IPS-11a (cell line): ENCODE measurements around the gene RASA3.

ENCODE experiments used
- H3K4me3 ChIP-seq: one replicate; pipeline ENCODE4 v1.5.1; 2013; ENCODE audit warnings: low read depth, low read length, control low read depth

The RASA3 gene

DNA sequence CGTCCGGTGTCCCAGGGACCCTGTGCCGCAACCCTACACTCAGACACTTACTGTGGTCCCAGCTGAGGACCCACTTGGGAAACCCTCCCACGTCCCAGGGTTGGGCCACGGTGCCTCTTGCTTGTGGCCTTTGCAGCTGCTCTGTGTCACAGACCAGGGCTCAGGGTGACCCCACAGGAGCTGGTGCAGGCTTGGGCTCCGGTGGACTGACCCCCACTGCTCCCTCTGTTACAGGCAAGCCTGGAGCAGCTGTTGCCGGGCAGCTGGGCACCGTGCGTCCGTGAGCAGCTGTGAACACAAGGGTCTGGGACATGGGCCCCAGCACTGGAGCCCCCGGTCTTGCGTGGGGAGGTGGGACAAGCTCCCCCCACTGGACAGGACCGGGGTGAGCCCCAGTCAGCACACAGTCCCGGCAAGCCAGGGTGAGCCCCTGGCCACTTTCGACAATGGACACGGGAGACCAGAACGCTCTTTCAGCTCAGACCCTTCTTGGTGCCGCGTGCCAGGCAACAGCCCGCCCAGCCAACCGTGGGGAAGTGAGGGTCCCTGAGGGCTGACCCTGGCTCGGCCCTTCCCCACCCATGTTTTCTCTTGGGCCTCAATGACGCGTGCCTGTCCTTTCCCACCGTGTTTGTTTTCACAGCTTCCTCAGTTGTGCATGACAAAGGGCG, 92.8 kb downstream of the RASA3 start:
- H3K4me3 ChIP-seq = no peak overlapping the region

DNA sequence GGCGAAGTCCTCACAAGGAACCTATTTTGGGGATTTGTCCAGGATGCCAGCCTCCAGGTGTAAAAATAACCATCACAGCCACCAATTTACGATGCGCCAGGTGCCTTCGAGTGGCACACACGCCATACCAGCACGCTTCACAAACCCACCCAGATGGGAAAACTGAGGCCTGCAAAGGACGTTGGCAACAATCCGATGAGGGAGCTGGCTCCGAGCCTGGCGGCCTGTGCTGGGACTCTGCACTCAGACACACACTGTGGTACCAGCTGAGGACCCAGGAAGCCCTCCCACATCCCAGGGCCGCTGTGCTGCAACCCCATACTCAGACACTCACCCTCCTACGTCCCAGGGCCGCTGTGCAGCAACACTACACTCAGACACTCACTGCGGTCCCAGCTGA, 93.5 kb downstream of the RASA3 start:
- H3K4me3 ChIP-seq = no peak overlapping the region

DNA sequence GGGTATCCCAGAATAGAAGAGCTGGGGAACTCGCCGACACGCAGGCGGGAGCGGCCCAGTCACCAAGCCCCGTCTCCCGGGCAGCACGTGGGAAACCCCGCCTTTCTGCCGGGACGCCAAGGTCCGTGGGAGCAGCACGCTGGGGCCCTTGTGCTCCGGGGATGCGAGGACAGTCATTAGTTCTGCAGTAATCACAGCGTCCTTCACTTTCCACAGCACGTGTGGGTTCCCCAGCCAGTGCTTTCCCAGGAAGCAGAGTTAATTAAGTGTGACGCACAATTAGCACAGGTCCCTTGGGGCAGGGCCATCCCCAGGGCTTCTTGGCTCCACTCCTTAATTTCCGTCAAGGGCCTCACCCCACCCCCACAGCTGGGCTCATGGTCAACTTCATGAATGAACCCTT, 94.2 kb downstream of the RASA3 start:
- H3K4me3 ChIP-seq = no peak overlapping the region

DNA sequence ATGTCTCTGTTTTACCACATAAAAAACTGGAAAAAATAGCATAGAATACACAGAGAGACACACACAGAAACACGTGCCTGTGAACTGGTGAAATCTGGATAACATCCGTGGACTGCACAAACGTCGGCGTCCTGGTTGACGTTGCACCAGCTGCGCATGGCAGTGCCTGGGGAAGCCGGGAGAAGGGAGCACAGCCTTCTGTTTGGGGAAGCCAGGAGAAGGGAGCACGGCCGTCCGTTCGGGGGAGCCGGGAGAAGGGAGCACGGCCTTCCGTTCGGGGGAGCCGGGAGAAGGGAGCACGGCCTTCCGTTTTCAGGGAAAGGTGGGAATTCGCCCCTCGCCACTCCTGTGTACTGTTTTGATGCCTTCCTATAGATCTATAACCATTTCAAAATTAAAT, 94.7 kb downstream of the RASA3 start:
- H3K4me3 ChIP-seq = no peak overlapping the region

DNA sequence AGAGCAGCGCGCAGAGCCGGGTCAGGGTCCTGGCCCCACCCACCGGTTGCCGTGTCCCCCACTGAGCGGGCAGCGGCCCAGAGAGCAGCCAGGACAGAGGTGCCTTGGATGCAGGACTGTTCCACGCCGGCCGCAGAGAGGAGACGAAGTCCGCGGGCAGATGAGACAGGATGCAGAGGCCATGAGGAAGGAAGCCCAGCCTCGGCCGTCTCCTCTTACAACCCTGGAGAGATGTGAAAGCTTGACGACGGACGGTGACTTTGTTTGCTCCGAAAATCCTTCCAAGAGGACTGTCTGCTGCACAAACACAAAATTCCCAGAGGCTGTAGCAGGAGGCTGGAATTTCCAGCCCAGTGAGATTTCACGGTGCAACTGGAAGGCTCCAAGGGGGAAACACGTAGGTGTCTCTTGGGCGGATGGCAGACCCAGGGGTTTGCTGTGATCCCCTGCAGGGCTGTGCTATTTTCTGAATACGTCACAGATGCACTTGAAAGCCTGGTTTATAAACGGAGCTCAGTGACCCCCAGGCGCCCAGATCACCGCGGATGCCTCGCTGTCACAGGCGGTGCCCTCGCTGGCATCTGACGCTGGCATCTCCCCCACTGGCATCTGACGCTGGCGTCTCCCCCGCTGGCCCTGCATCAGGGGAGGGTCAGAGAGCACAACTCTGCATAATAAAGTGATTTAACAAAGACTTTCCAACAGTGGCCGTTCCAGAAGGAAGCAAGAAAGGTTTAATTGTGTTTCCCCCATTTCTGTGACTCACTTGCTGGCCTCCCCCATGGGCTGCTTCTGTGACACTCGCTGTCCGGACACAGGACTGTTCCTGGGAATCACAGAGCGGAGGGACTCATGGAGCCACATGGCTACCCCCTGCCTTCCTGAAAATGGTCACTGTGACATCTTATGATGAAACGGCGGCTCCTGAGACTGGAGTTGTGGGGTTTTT, 96.6 kb downstream of the RASA3 start:
- H3K4me3 ChIP-seq = no peak overlapping the region

DNA sequence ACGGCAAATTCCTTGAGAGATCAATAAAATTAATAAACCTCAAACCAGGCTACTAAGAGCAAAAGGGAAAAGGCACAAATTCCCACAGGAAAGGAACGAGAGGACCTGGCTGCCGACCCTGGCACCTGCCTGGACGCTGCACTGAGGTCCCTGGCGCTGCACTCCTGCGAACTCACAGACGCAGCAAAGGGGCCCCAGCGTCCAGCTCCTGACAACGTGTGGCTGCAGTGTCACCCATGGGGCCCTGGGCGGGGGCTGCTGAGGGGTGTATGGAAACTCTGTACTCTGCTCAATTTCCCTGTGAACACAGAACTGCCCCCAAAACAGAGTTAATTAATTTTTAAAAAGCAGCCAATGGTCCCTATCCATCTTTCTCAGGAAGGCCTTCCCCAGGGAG, 97.2 kb downstream of the RASA3 start:
- no peak overlapping the region for H3K4me3 ChIP-seq

DNA sequence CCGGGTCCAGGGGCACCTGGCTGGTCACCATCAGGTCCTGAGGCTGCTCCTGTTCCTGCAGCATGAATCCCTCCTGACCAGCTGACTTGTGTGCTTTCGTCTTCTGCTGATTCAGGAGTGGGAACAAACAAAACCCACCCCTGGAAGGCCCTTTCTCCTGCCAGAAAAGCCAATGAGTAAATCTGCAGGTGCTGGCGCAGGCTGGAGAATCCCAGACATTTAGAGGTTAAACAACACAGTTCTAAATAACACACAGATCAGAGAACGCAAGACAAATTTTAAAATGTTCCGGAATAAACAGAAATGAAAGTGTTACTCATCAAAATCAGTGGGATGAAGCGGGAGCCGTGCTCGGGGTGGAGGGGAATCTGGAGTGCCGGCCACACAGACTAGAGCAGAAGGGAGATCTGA, 97.9 kb downstream of the RASA3 start:
- H3K4me3 ChIP-seq = no peak overlapping the region

DNA sequence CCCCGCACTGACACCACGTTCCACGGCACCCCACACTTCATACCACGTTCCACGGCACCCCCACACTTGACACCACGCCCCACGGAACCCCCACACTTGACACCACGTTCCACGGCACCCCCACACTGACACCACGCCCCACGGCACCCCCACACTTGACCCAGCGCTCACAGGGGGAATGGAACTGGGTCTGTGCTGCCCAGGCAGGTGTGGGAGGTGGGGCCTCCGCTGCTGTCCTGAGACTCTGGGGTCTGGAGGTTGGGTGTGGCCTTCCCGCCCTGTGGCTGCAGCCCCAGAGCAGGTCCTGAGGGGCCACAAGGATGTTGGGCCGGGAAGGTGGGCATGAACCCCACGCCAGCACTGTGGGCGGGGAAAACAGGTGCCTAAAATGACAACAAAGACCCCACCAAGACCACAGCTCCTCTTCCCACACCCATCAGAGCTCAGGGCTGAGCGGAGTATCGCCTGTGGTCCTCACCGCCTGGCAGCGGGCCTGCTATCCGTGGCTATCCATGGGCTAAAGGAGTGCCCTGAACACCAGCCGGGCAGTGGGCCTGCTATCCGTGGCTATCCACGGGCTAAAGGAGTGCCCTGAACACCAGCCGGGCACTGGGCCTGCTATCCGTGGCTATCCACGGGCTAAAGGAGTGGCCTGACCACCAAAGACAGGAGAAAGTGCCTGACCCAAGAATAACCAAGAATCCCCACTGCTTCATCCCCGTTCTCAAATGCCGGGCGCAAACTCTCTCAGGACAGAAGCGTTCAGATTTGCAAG, 98.7 kb downstream of the RASA3 start:
- no peak overlapping the region for H3K4me3 ChIP-seq

DNA sequence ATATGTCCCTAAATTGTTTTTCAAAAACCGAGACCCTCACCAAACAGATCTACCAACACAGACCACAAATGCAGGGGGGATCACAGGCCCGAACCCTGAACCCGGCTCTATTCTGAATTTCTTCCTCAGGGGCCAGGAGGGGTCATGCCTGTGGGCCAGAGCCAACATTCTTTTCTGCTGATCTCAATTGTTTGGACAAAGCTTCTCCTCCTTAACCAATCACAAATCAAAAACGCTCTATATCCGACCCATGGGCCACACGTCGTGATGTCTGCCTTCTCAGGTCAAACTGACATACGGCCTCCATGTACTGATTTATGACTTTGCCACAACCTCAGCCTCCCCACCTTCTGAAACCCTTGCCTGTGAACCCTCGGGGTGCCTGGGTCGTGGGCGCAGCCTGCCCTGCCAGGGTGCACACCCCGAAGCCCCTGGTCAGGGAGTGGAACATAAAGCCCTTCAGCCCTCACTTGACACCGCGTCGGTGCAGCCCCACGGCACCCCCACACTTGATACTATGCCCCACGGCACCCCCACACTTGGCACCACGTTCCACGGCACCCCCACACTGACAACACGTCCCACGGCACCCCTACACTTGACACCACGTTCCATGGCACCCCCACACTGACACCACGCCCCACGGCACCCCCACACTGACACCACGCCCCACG, 100.2 kb downstream of the RASA3 start:
- H3K4me3 ChIP-seq = no peak overlapping the region

DNA sequence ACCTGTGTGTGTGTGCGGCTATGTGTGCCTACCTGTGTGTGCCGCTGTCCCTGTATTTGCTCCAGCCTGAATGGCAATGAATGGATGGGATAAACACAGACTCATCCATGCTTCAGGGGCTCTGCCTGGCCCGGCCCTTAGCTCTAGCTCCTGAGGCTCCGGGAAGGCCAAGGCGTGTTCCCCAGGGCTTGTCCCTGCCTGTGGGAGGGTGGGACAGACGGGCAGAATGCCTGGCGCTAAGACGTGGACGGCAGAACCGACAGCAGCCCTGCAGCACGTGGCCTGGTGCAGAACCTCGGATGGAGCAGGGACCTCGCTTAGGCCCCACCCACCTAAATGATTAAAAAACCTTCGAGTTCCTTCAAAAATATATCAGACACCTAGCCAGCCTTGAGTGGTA, 100.8 kb downstream of the RASA3 start:
- no peak overlapping the region for H3K4me3 ChIP-seq

DNA sequence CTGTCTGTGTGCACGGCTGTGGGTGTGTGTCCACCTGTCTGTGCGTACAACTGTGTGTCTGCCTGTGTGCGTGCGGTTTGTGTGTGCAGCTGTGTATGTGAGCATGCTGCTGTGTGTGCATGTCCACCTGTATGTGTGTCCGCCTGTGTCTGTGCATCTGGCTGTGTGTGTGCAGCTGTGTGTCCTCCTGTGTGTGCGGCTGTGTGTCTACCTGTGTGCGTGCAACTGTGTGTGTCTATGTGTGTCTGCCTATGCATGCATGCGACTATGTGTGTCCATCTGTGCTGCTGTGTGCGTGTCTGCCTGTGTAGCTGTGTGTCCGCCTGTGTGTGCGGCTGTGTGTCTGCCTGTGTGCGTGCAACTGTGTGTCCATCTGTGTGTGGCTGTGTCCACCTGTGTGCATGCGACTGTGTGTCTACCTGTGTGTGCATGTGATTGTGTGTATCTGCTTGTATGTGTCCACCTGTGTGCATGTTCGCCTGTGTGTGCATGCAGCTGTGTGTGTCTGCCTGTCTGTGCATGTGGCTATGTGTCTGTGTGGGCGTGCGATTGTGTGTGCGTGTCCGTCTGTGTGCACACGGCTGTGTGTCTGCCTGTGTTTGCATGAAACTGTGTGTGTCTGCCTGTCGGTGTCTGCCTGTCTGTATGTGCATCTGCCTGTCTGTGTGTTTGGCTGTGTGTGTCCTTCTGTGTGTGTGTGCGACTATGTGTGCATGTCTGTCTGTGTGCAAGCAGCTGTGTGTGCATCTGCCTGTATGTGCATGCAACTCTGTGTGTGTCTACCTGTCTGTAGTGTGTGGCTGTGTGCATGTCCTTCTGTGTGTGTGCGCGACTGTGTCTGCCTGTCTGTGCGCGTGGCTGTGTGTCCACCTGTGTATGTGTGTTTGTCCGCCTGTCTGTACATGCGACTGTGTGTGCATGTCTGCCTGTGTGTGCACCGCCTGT, 101.5 kb downstream of the RASA3 start:
- H3K4me3 ChIP-seq = no peak overlapping the region

DNA sequence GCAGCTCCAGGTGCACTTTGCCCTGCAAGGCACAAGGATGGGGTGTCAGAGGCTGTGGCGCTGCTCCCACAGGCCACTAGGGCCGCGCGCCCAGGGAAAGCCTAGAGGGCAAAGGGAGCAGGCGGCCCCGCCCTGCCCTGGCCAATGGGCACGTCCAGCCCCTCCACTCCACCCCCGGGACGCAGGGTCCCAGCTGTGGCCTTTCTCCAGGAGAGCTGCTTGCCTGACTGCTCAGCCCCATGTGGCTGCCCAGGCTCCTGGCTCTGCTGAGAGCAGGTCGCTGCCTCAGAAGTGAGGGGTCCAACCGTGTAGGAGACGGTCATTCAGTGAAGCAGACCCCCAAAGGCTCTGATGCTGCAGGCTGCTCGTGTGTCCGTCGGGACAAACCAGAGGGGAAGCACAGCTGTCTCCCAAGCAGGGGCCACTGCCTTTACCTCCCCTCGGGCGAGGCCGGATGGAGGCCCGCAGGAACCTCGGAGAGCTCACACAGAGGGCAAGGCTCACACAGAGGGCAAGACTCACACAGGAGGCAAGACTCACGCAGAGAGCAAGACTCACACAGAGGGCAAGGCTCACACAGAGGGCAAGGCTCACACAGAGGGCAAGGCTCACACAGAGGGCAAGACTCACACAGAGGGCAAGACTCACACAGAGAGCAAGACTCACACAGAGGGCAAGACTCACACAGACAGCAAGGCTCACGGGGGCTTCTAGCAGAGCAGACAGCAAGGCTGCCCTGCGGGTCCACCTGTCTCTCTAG, 102.4 kb downstream of the RASA3 start:
- H3K4me3 ChIP-seq = no peak overlapping the region

DNA sequence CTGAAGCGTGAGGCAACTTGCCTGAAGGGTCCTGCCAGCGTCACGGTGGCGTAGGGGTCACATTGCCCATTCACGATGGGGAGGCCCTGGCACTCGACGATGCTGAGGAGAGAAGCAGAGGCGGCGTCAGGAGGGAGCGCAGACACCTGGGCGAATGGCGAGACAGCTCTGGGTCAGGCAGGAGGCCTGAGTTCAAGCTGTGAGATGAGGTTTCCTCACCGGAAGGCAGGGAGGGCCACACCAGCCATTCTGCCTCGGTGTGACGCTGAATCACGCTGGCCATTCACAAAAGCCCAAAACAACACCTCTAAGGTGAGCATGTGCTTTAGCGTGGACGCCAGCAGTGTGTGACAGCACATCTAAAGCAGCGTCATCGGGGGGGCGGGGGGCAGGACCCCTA, 104.6 kb downstream of the RASA3 start:
- no peak overlapping the region for H3K4me3 ChIP-seq

DNA sequence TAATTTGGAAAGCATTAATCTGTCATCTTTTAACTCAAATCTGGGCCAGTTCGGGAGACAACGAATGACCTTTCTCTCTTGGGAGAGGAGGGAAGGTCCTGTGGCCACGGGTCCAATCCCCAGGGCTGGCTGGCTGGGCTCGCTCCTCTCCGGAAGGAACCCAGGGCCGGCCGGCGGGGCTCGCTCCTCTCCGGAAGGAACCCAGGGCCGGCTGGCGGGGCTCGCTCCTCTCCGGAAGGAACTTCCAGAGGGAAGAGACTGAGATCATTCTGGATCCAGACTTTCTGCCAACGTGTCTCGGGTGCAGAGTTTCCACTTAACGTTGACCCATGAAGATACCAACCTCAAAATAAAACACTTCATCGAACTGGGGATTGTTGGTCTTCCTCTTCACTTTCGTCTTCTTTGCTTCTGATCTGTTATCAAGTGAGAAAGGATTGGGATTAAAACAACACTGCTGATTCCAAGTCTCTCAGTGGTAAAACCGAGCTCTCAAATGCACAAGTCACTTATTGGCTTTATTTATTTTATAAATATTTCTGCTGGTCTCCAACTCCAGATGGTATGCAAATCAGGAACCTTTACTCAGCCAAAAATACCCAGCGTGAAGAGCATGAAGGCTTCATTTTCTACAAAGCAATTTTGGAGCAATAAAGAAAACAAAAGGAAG, 105.2 kb downstream of the RASA3 start:
- no peak overlapping the region for H3K4me3 ChIP-seq

DNA sequence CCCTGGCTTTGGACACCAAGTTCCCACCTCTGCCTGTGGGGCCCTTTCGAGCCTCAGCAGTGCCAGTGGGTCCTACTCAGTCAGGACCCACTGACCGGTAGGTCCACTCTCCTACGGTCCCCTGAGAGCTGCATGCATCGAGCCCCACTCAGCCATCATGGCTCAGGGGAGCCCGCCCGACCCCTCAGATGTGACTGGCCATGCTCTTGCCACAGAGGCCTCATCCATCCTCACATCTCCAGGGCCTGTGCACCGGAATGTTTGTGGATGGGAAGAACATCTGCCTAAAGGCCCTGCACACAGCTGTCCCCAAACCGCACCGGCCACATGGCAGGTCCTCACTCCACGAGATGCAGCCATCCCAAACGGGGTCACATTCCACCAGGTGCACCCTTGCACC, 105.9 kb downstream of the RASA3 start:
- no peak overlapping the region for H3K4me3 ChIP-seq

DNA sequence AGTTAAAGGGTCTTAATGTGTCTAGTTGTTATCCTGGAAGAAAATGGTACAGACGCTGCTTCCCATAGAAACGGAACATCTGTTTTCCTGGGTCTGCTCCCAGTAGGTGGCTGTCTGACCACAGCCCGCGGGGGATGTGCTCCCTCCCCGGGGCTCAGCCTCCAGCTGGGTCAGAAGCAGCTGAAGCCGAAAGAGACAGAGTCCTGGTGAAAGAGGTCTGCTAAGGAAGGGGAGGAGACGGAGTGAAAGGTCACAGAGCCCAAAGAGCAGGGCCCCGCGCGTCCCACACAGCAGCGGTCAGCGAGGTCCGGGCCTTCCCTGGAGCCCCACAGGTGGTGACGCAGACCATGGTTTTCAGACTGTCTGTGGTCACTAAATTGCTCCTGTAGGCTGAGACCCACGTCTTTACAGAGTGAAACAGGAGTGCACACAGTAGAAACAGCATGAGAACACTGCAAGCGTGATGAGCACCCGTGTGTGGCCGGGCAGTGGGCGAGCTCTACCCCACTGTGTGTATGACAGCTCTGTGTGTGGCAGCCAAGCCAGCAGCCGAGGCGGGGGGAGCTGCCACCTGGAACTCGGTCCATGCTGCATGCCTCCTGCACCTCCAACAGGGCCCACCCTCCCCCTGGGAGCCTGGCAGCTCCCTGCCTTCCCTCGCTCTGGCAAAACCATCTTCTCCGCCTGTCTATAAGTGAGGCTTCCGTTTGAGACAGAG, 106.5 kb downstream of the RASA3 start:
- H3K4me3 ChIP-seq = no peak overlapping the region

DNA sequence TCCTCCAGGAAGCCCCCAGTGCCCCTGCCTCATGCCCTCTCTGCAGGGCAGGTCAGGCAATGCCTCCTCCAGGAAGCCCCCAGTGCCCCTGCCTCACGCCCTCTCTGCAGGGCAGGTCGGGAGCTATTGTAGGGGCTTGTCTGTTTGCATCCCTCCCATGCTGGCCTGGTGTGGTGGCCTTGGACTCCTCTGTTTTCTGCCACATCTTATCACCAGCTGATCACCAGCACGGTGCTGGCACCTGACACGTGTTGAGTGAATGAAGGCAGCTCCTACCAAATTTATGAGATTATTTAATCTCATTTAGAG, 107.1 kb downstream of the RASA3 start:
- H3K4me3 ChIP-seq = no peak overlapping the region
